Measurements from ENCODE around the gene SARDH.

GRCh38 chr9:133779081-133779480 lies 40.9 kb upstream of the SARDH start:
- TF ChIP-seq EZH2 (IDR thresholded peaks at IDR 0.05; ENCODE audit: borderline replicate concordance, low read depth, low read length, severe bottlenecking) = no peak
- no peak for TF ChIP-seq CTCF (IDR thresholded peaks at IDR 0.05; ENCODE audit: borderline replicate concordance, extremely low read depth, low read length, poor library complexity, severe bottlenecking)
